Measurements from ENCODE around the gene ARID5B.

DNA sequence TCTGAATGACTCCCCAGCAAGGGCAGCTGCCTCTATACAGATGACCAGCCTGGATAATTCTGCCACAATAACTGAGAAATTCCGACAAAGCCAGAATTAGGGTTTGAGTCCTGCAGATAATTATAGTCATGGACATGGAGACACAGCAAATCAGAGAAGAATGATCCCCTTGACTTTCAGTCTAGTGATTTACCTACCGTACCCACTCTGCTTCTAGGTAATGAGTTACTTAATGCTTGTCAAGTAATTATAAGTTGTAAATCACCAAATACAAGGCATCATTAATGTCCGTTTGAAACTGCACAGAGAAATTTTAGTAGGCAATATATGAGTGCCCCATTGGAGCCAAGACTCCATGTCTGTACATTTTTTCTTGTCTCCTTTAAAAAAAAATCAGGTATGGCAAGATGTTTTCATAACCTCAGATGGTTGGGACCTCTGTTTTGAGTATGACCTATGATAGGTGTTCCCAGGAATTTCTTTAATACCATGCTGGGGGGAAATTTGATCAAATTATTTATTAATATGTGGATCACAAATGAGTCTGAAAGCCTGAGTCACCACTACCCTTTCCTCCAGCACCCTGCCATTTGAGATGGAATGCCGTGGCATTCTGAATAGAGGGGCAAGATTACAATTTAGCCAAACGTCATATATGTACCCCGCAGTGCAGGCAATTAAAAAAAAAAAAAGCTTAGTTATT, 5.5 kb upstream of the ARID5B start:
- TF ChIP-seq CTCF (IDR thresholded peaks at IDR 0.05) (no peak), ELF4 (CRISPR knock-in tag; IDR thresholded peaks at IDR 0.05; ENCODE audit: low read depth) (no peak), JUN (CRISPR knock-in tag; IDR thresholded peaks at IDR 0.05) (no peak), CREM (CRISPR knock-in tag; IDR thresholded peaks at IDR 0.05) (no peak), SMAD3 (CRISPR knock-in tag; IDR thresholded peaks at IDR 0.05; ENCODE audit: borderline replicate concordance) (no peak), SMAD4 (CRISPR knock-in tag; IDR thresholded peaks at IDR 0.05) (no peak), ZNF138 (CRISPR knock-in tag; conservative IDR thresholded peaks at IDR 0.05) (no peak), ZBTB43 (CRISPR knock-in tag; IDR thresholded peaks at IDR 0.05) (no peak)
- TF ChIP-seq, protein P1, sequence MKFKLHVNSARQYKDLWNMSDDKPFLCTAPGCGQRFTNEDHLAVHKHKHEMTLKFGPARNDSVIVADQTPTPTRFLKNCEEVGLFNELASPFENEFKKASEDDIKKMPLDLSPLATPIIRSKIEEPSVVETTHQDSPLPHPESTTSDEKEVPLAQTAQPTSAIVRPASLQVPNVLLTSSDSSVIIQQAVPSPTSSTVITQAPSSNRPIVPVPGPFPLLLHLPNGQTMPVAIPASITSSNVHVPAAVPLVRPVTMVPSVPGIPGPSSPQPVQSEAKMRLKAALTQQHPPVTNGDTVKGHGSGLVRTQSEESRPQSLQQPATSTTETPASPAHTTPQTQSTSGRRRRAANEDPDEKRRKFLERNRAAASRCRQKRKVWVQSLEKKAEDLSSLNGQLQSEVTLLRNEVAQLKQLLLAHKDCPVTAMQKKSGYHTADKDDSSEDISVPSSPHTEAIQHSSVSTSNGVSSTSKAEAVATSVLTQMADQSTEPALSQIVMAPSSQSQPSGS (CRISPR knock-in tag; IDR thresholded peaks at IDR 0.05; ENCODE audit: borderline replicate concordance, low read depth), result no peak

Data from WTC11 (cell line).